ENCODE data around the gene LRFN5.

LRFN5 gene

DNA sequence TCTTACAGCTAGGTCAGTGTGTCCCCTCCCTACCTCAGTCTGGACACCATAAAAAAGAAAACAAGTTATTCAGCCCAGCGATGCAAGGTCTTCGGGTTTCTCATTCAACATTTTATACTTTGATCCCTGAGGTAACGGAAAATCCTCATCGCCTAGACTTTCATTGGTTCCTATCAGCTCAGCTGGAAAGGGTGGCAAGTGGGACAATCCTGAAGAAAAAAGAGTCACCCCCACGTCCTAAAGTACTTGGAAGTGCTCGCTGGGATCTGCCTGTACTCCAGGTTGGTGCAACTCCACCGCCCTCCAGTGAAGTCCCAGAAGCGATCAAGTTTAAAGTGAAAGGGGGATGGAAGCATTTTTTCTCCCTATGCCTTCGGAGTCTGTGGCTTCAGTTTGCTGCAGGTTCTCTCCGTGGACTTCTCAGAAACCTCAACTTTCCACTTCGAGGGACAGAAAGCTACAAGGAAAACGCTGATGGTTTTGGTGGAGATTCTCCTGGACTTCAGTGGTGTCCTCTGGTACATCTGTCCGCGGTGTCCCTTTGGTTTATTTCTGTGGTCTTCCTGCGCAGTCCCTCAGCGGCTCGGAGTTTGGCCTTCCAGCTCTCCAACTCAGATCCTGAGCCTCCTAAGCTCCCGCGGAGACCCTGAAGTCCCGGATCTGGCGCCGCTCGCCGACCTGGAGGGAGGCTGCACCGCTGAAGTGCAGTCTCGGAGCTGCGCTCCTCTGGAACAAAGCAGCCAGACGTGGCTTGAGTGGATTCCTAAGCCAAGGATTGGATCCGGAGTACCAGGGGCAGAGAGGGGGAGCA is 1.8 kb upstream of the LRFN5 start:
- TF ChIP-seq, protein P1, sequence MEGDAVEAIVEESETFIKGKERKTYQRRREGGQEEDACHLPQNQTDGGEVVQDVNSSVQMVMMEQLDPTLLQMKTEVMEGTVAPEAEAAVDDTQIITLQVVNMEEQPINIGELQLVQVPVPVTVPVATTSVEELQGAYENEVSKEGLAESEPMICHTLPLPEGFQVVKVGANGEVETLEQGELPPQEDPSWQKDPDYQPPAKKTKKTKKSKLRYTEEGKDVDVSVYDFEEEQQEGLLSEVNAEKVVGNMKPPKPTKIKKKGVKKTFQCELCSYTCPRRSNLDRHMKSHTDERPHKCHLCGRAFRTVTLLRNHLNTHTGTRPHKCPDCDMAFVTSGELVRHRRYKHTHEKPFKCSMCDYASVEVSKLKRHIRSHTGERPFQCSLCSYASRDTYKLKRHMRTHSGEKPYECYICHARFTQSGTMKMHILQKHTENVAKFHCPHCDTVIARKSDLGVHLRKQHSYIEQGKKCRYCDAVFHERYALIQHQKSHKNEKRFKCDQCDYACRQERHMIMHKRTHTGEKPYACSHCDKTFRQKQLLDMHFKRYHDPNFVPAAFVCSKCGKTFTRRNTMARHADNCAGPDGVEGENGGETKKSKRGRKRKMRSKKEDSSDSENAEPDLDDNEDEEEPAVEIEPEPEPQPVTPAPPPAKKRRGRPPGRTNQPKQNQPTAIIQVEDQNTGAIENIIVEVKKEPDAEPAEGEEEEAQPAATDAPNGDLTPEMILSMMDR (conservative IDR thresholded peaks at IDR 0.05): no peak
- H3K27ac ChIP-seq: no peak overlapping the region

DNA sequence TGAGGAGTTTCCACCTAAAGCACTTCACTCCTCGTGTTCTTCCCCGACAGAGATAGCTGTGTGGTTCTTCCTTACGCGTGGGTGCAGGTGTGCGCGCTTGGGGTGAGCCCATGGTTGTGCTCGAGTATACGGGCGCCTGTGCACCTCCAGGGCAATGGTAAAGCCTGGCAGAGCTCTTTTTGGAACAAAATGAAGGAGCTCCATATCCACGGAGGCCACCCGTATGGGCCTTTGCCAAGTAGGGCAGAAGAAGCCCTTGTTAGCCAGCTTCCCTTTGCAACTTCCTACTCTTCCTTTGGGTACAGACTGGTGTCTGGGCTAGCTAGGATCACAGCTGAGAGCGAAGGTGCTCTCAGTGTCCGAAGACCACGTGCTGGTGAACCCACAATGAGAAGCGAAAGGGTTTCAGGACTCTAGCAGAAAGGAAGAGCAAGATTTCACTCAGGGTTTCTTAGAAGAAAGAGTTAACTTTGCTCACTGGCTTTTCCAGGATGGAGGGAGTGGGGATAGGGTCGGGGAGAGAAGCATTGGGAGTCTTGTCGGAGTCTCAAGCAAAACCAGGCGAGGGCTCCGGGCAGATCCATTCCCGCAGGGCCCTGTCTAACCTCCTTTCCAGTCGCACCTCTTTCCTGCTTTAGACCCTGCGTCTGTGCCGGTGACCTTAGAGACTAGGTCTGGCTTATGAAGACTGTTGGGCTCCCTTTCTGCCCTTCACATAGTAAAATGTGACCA is 960 bp upstream of the LRFN5 start:
- no peak overlapping the region for H3K27ac ChIP-seq
- TF ChIP-seq, protein P1 (conservative IDR thresholded peaks at IDR 0.05): no peak

DNA sequence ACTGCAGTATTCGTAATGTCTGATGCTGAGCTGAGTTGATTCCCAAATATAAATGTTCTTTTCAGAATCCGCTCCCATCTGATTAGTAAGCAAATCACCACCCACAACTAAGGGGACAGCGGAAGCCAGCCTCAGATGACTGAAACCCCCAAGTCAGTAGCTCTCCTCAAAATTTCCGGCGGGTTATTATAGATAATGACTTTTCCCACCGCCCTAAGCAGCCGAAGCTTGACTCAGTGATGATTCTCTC is 469 bp upstream of the LRFN5 start:
- H3K27ac ChIP-seq: no peak overlapping the region
- TF ChIP-seq, protein P1 (conservative IDR thresholded peaks at IDR 0.05): no peak

DNA sequence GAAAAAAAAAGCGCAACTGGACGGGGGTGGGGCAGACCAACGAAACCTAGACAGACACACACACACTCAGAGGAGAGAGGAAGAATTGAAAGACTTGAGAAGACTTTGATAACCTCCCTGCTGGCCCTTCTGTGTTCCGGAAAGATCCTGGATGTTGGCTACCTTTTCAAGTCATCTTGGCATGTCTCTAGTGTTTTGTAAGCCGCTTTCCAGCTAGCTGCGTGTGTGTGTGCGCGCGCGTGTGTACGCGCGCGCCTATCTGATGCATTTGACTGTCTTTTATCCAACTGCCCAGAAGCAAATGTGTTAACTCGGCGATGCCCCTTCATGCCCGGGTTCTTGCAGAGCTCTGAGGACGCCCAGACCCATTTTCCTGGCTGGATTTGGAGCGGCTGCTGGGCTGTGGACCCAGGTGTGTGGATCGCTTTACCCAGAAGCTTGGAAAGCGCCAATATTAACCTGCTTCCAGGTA is 664 bp downstream of the LRFN5 start:
- TF ChIP-seq, protein P1 (conservative IDR thresholded peaks at IDR 0.05): no peak
- no peak overlapping the region for H3K27ac ChIP-seq

DNA sequence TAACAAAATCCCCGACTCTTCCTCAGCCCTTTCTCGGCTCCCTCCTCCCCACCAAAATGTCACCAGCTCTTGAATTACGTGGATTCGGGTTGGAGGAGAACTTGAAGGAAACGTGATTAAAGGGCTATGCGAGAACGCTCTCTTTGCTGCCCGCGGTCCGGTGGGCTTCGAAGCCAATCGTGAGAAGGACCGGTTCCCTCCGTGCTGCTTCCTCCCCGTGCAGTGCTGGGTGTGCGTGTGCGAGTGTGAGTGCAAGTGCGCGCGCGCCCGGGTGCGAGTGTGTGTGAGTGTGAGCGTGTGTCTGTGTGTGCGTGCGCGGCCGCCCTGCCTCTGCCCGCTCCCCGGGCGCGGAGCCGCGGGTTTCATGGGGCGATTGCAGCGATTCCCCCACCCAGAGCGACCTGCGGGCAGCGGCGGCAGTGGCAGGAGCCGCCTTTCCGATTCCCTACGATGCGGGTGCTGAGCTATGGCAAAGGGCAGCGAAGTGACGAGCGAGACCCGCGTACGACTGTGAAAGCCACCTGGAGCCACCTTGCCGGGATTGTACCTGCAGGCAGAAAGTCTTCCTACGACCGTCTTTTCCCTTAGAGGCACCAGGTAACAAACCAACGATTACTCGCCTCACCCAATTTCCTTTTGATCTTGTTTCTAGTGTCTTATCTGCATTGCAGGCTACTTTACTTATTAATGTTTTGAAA is 1.4 kb downstream of the LRFN5 start:
- TF ChIP-seq, protein P1 (conservative IDR thresholded peaks at IDR 0.05): no peak
- no peak overlapping the region for H3K27ac ChIP-seq

DNA sequence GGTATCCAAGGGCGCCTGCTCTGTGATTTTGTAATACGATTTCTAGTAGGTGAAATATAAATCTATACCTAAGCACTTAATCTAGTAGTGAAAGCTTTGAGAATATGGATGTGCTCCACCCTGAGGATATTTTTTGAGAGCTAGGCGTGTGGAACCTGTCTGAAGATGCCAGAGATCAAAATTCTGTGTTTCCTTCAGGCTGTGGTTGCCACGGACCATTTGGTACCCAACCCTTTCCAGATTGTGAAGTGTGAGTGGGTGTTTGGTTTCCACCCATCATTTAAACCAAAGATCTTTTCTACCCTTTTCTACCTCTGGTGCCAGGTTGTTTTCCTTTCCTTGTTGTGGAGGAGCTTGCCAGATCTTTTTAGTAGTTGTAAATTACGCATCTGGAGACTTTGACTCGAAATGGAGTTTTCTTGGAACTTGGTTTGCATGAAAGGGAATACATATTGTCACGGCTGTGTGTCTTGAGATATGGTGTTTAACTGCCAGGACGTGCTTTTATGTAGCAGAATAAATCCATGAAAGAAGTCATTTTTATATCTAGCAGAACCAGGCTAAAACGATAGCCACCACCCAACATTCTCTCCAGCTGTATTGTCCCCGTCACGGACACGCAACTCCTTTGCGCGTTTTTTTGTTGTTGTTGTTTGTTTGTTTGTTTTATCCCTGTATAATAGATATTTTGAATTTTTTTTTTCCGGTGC is 2.2 kb downstream of the LRFN5 start:
- TF ChIP-seq, protein P1 (conservative IDR thresholded peaks at IDR 0.05): no peak
- no peak overlapping the region for H3K27ac ChIP-seq

All from VCaP (cell line).